Fibroblast of lung (primary cell): ENCODE measurements around the gene MPRIP. TPM values are rescaled to one million over a fixed set of nuclear protein-coding genes. Genes with fewer than 3 reads are reported as not detected.
A peak's percentile ranks its signal among the peaks of the same experiment; 100 is the strongest.

Experiments used
- DNase-seq, 2 donors: peaks; one replicate each; pipeline versions ENCODE4 v3.0.0 to v3.0.0-alpha.2; 2010; ENCODE audit warnings: low read depth in 2 of 2
- H2AFZ ChIP-seq: 2 replicates; pipeline ENCODE4 v1.5.1; 2012; ENCODE audit warnings: low read length, control low read depth, inconsistent platforms
- H3K27ac ChIP-seq: 2 replicates; pipeline ENCODE4 v1.5.1; 2011; ENCODE audit warnings: low read length, control low read depth; ENCODE audit not compliant: insufficient read depth
- H3K27me3 ChIP-seq: 2 replicates; pipeline ENCODE4 v1.5.1; 2011; ENCODE audit warnings: mild to moderate bottlenecking, low read length; ENCODE audit not compliant: control insufficient read depth, insufficient read depth
- H3K36me3 ChIP-seq: 2 replicates; pipeline ENCODE4 v1.5.1; 2011; ENCODE audit warnings: low read length; ENCODE audit not compliant: control insufficient read depth, insufficient read depth
- H3K4me1 ChIP-seq: 2 replicates; pipeline ENCODE4 v1.5.1; 2011; ENCODE audit warnings: low read length; ENCODE audit not compliant: control insufficient read depth, insufficient read depth; ENCODE audit errors: extremely low read depth
- H3K4me2 ChIP-seq: 2 replicates; pipeline ENCODE4 v1.5.1; 2011; ENCODE audit warnings: low read length, control low read depth; ENCODE audit not compliant: insufficient read depth; ENCODE audit errors: extremely low read depth
- H3K4me3 ChIP-seq, 4 experiments: fragments of 200-600 bp in 1 of 4; sonication (generic) in 1 of 4; replicated peaks in 1 of 4; 2 replicates each; pipeline ENCODE4 v1.5.1; 2011 to 2016; ENCODE audit warnings: low read length in 4 of 4, low read depth in 3 of 4, mild to moderate bottlenecking in 3 of 4, control low read depth in 2 of 4, inconsistent platforms in 1 of 4, mixed read lengths in 1 of 4; ENCODE audit not compliant: insufficient read depth in 1 of 4; ENCODE audit errors: control extremely low read depth in 1 of 4
- H3K79me2 ChIP-seq: 2 replicates; pipeline ENCODE4 v1.5.1; 2012; ENCODE audit warnings: mild to moderate bottlenecking, low read length, inconsistent platforms; ENCODE audit not compliant: control insufficient read depth, insufficient read depth
- H3K9ac ChIP-seq: 2 replicates; pipeline ENCODE4 v1.5.1; 2011; ENCODE audit warnings: mild to moderate bottlenecking, low read length, control low read depth; ENCODE audit not compliant: insufficient read depth
- H3K9me3 ChIP-seq: 2 replicates; pipeline ENCODE4 v1.5.1; 2012; ENCODE audit warnings: low read depth, low read length; ENCODE audit not compliant: control insufficient read depth, insufficient read depth
- H4K20me1 ChIP-seq: 2 replicates; pipeline ENCODE4 v1.5.1; 2011; ENCODE audit warnings: low read length; ENCODE audit not compliant: control insufficient read depth, insufficient read depth; ENCODE audit errors: extremely low read depth
- CTCF ChIP-seq, 2 donors: IDR thresholded peaks in 1 of 2; conservative IDR thresholded peaks in 1 of 2; 1 replicate in 1 of 2; 2 replicates in 1 of 2; pipeline ENCODE4 v1.5.1; 2011 to 2012; ENCODE audit warnings: low read length in 2 of 2, control low read depth in 1 of 2, inconsistent platforms in 1 of 2, low read depth in 1 of 2, mild to moderate bottlenecking in 1 of 2
- EZH2 ChIP-seq: IDR thresholded peaks from 2 replicates; pipeline ENCODE4 v1.5.1; 2012; ENCODE audit warnings: low read length, control low read depth, mild to moderate bottlenecking; ENCODE audit errors: missing control alignments
- polyA plus RNA-seq, 2 donors: library from polyadenylated mRNA; depleted of rRNA in 1 of 2; stranded (reverse) in 1 of 2; unstranded in 1 of 2; fragments of >200 nt; gene quantifications; 2 replicates each; pipeline ENCODE4 v1.2.1, GENCODE V29; 2011 to 2012; ENCODE audit warnings: missing spikeins in 1 of 2
- total RNA-seq: library from RNA; depleted of rRNA; stranded (reverse); fragments of >200 nt; gene quantifications from 2 replicates; pipeline ENCODE4 v1.2.1, GENCODE V29; 2014

The MPRIP gene
- total and polyA plus RNA-seq, 2 donors (not counting 1 experiment from before 2014, with no cell fraction given), result 104 to 124 TPM

- H4K20me1 ChIP-seq, result no peaks in the 10 kb centered on the region
Measured at GRCh38 chr17:17119106-17119505, 76.8 kb downstream of the MPRIP start.

DNA sequence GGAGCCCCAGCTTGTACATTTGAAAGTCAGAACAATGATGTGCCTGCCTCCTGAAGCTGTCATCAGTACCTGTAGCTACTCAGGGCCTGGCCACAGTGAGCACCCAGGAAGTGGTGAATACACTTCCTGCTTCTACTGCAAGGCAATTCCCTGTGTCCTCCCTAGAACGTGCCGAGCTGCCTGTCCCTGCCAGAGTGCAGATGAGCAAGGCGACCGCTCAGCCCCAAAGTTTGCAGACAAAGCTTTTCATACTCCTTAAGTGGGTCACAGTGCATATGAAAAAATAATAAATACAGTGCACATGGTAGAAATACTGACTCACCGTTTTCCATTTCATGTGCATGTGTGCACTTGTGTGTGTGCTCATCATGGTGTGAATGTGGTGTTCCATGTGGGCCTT, 77.3 kb downstream of the MPRIP start:
- Histone ChIP-seq H3K4me3 (no peak overlapping the region), H3K36me3 (no peaks in the 10 kb centered on the region), H3K27ac (peak overlapping the region; percentile 34), H3K9ac (no peak overlapping the region), H3K9me3 (no peaks in the 10 kb centered on the region), H3K4me1 (peaks cover 18% of the 10 kb centered on the region), H3K79me2 (peaks cover 85% of the 10 kb centered on the region), H3K27me3 (no peaks in the 10 kb centered on the region), H3K4me2 (peak overlapping the region; percentile 46), H4K20me1 (no peaks in the 10 kb centered on the region), H2AFZ (no peak overlapping the region)
- no peak for TF ChIP-seq CTCF (conservative IDR thresholded peaks at IDR 0.05 in 1 of 2, IDR thresholded peaks at IDR 0.05 in 1 of 2; ENCODE audit: low read depth in 1 of 2, low read length in 2 of 2)
- no peak for TF ChIP-seq EZH2
- DNase-seq, result peak; percentile 52 to 76

More at GRCh38 chr17:17119106-17119505, 76.8 kb downstream of the MPRIP start:
- peaks cover 86% of the 10 kb centered on the region for H3K79me2 ChIP-seq
- H3K27ac ChIP-seq, result peak overlapping the region; percentile 34
- no peak overlapping the region for H3K9ac ChIP-seq
- H3K4me2 ChIP-seq, result peak overlapping the region; percentile 46
- H3K27me3 ChIP-seq, result no peaks in the 10 kb centered on the region
- no peak overlapping the region for H2AFZ ChIP-seq
- H3K4me3 ChIP-seq, result no peak overlapping the region
- no peak for DNase-seq
- TF ChIP-seq EZH2 (no peak), CTCF (conservative IDR thresholded peaks at IDR 0.05 in 1 of 2, IDR thresholded peaks at IDR 0.05 in 1 of 2; ENCODE audit: low read depth in 1 of 2, low read length in 2 of 2) (no peak)
- H3K9me3 ChIP-seq, result no peaks in the 10 kb centered on the region
- peaks cover 18% of the 10 kb centered on the region for H3K4me1 ChIP-seq
- no peaks in the 10 kb centered on the region for H3K36me3 ChIP-seq

DNA sequence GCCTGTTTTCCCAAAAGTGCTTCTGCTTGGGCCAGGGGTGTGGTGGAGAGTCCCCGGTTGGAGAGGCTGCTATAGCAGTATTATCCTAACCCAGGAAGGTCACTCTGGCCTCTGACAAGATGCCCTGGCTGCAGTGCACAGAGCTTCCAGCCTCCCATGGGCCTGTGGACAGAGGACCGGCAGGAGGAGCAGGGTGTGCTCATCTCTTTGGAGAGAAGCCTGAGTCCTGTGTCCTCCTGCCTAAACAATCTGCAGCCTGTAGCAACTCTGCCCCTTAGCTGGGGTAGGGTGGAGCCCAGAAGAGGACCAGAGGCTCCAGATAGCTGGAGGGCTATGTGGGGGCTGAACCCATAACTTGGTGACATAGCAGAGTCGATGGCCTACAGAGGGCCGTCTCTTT, 78.0 kb downstream of the MPRIP start:
- Histone ChIP-seq H3K27ac (no peak overlapping the region), H3K4me2 (no peak overlapping the region), H4K20me1 (no peaks in the 10 kb centered on the region), H3K9ac (no peak overlapping the region), H2AFZ (no peak overlapping the region), H3K9me3 (no peaks in the 10 kb centered on the region), H3K79me2 (peaks cover 84% of the 10 kb centered on the region), H3K4me1 (peaks cover 16% of the 10 kb centered on the region), H3K4me3 (no peak overlapping the region), H3K27me3 (no peaks in the 10 kb centered on the region), H3K36me3 (no peaks in the 10 kb centered on the region)
- TF ChIP-seq CTCF (conservative IDR thresholded peaks at IDR 0.05 in 1 of 2, IDR thresholded peaks at IDR 0.05 in 1 of 2; ENCODE audit: low read depth in 1 of 2, low read length in 2 of 2) (no peak), EZH2 (no peak)
- DNase-seq, result no peak
